ENCODE data around the gene LAMTOR5.

LAMTOR5 gene

DNA sequence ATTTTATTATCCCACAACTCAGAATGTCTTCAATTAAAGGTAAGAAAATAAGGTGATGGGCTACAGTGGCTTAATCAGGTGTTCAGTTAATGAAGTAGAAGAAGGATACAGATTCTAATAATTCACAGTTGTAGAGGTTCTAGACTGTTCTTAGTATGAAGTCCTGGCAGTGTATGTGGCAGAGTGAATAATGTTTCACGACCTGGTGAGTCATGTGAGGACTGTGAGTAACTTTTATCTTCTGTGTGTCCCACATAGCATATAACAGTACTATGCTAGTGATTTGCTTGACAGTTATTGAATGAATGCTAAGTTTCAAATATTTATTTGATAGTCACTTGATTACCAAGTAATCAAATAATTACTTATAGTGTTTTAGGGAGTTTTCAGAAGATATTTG lies 36.7 kb downstream of the LAMTOR5 start:
- no peak for DNase-seq
- H3K4me3 ChIP-seq (ENCODE audit: low read length): no peak overlapping the region
- no peak overlapping the region for H4K5ac ChIP-seq (ENCODE audit: low read length)
- H3K56ac ChIP-seq (ENCODE audit: low read length): no peak overlapping the region
- no peaks in the 10 kb centered on the region for H3K4me1 ChIP-seq (ENCODE audit: control insufficient read depth, low read depth, low read length)
- no peak overlapping the region for H2BK5ac ChIP-seq (ENCODE audit: low read length)
- no peaks in the 10 kb centered on the region for H3K36me3 ChIP-seq (ENCODE audit: control insufficient read depth, insufficient read depth, low read length)
- no peak overlapping the region for H3K9ac ChIP-seq (ENCODE audit: low read length)
- H3K79me1 ChIP-seq (ENCODE audit: low read length): peaks cover 1% of the 10 kb centered on the region
- no peak overlapping the region for H3K4ac ChIP-seq (ENCODE audit: low read depth, low read length)
- no peak overlapping the region for H3K23ac ChIP-seq (ENCODE audit: low read length)
- H2BK15ac ChIP-seq (replicated peaks; ENCODE audit: low read depth): no peak overlapping the region
- no peaks in the 10 kb centered on the region for H3K79me2 ChIP-seq (ENCODE audit: control insufficient read depth, insufficient read depth, low read length)
- H3K4me2 ChIP-seq (ENCODE audit: low read length): no peak overlapping the region
- H3K27me3 ChIP-seq (ENCODE audit: insufficient read depth, low read length, poor library complexity): no peaks in the 10 kb centered on the region
- H2AK5ac ChIP-seq (ENCODE audit: low read length): no peak overlapping the region
- H4K8ac ChIP-seq (ENCODE audit: low read depth, low read length): no peak overlapping the region
- H3K27ac ChIP-seq (ENCODE audit: low read depth, low read length): no peak overlapping the region
- H2BK120ac ChIP-seq (ENCODE audit: low read depth, low read length): no peak overlapping the region
- no CpG with 5 or more reads among the region's 1 CpG for WGBS (ENCODE audit: extremely low coverage, insufficient coverage, low lambda C conversion rate)
- H3K18ac ChIP-seq (ENCODE audit: low read length): no peak overlapping the region

- Histone ChIP-seq H4K5ac (ENCODE audit: low read length) (no peak overlapping the region), H3K79me2 (ENCODE audit: control insufficient read depth, insufficient read depth, low read length) (peaks cover 3% of the 10 kb centered on the region), H3K27me3 (ENCODE audit: insufficient read depth, low read length, poor library complexity) (no peaks in the 10 kb centered on the region), H2AK5ac (ENCODE audit: low read length) (no peak overlapping the region), H2BK5ac (ENCODE audit: low read length) (no peak overlapping the region), H2BK120ac (ENCODE audit: low read depth, low read length) (no peak overlapping the region), H3K56ac (ENCODE audit: low read length) (no peak overlapping the region), H3K18ac (ENCODE audit: low read length) (no peak overlapping the region), H3K36me3 (ENCODE audit: control insufficient read depth, insufficient read depth, low read length) (no peaks in the 10 kb centered on the region), H3K4me1 (ENCODE audit: control insufficient read depth, low read depth, low read length) (no peaks in the 10 kb centered on the region), H3K4me3 (ENCODE audit: low read length) (no peak overlapping the region), H3K23ac (ENCODE audit: low read length) (no peak overlapping the region), H3K79me1 (ENCODE audit: low read length) (peaks cover 6% of the 10 kb centered on the region), H3K4me2 (ENCODE audit: low read length) (no peak overlapping the region), H4K8ac (ENCODE audit: low read depth, low read length) (no peak overlapping the region), H3K9ac (ENCODE audit: low read length) (no peak overlapping the region), H2BK15ac (replicated peaks; ENCODE audit: low read depth) (no peak overlapping the region), H3K4ac (ENCODE audit: low read depth, low read length) (no peak overlapping the region), H3K27ac (ENCODE audit: low read depth, low read length) (no peak overlapping the region)
- WGBS (ENCODE audit: extremely low coverage, insufficient coverage, low lambda C conversion rate): no CpG with 5 or more reads among the region's 3 CpGs
- no peak for DNase-seq
These were observed 43.3 kb downstream of the LAMTOR5 start for GRCh38 chr1:110364221-110364620.

DNA sequence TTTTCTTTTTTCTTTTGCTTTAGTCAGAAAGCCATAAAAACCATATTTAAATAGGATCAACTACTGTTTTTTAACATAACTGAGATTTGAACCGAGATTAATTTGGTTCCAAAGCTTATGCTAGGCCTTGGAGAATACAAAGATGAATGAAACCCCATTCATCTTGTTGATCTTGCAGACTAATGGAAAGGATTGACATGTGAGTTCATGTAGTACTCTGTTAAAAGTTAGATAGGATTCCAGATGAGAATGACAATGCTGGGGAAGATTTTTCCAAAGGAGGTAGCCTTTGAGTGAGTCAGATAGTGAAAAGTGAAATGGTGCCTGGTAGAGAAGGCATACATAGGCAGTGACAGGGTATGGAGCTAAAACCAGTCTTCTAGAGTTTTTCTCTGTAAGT lies 45.6 kb downstream of the LAMTOR5 start:
- Histone ChIP-seq H3K4me1 (ENCODE audit: control insufficient read depth, low read depth, low read length) (no peaks in the 10 kb centered on the region), H3K27ac (ENCODE audit: low read depth, low read length) (no peak overlapping the region), H3K4ac (ENCODE audit: low read depth, low read length) (no peak overlapping the region), H2BK120ac (ENCODE audit: low read depth, low read length) (no peak overlapping the region), H3K23ac (ENCODE audit: low read length) (no peak overlapping the region), H3K18ac (ENCODE audit: low read length) (no peak overlapping the region), H3K56ac (ENCODE audit: low read length) (no peak overlapping the region), H4K8ac (ENCODE audit: low read depth, low read length) (no peak overlapping the region), H2BK5ac (ENCODE audit: low read length) (no peak overlapping the region), H4K5ac (ENCODE audit: low read length) (no peak overlapping the region), H3K27me3 (ENCODE audit: insufficient read depth, low read length, poor library complexity) (no peaks in the 10 kb centered on the region), H2BK15ac (replicated peaks; ENCODE audit: low read depth) (no peak overlapping the region), H2AK5ac (ENCODE audit: low read length) (no peak overlapping the region), H3K79me1 (ENCODE audit: low read length) (peaks cover 4% of the 10 kb centered on the region), H3K36me3 (ENCODE audit: control insufficient read depth, insufficient read depth, low read length) (no peaks in the 10 kb centered on the region), H3K4me2 (ENCODE audit: low read length) (no peak overlapping the region), H3K79me2 (ENCODE audit: control insufficient read depth, insufficient read depth, low read length) (peaks cover 7% of the 10 kb centered on the region), H3K9ac (ENCODE audit: low read length) (no peak overlapping the region), H3K4me3 (ENCODE audit: low read length) (no peak overlapping the region)
- no peak for DNase-seq
- no CpG with 5 or more reads among the region's 1 CpG for WGBS (ENCODE audit: extremely low coverage, insufficient coverage, low lambda C conversion rate)

GRCh38 chr1:110360431-110360830 lies 47.1 kb downstream of the LAMTOR5 start:
- H3K4ac ChIP-seq (ENCODE audit: low read depth, low read length): no peak overlapping the region
- no peak overlapping the region for H3K27ac ChIP-seq (ENCODE audit: low read depth, low read length)
- no peaks in the 10 kb centered on the region for H3K36me3 ChIP-seq (ENCODE audit: control insufficient read depth, insufficient read depth, low read length)
- H3K56ac ChIP-seq (ENCODE audit: low read length): no peak overlapping the region
- H2BK15ac ChIP-seq (replicated peaks; ENCODE audit: low read depth): no peak overlapping the region
- H3K23ac ChIP-seq (ENCODE audit: low read length): no peak overlapping the region
- no peak overlapping the region for H3K4me3 ChIP-seq (ENCODE audit: low read length)
- WGBS (ENCODE audit: extremely low coverage, insufficient coverage, low lambda C conversion rate): no CpG with 5 or more reads among the region's 2 CpGs
- no peak overlapping the region for H3K4me2 ChIP-seq (ENCODE audit: low read length)
- H3K79me2 ChIP-seq (ENCODE audit: control insufficient read depth, insufficient read depth, low read length): peaks cover 11% of the 10 kb centered on the region
- no peak overlapping the region for H3K9ac ChIP-seq (ENCODE audit: low read length)
- H3K27me3 ChIP-seq (ENCODE audit: insufficient read depth, low read length, poor library complexity): no peaks in the 10 kb centered on the region
- H3K79me1 ChIP-seq (ENCODE audit: low read length): peaks cover 6% of the 10 kb centered on the region
- H4K5ac ChIP-seq (ENCODE audit: low read length): no peak overlapping the region
- no peak for DNase-seq
- H3K4me1 ChIP-seq (ENCODE audit: control insufficient read depth, low read depth, low read length): no peaks in the 10 kb centered on the region
- no peak overlapping the region for H4K8ac ChIP-seq (ENCODE audit: low read depth, low read length)
- H2BK5ac ChIP-seq (ENCODE audit: low read length): no peak overlapping the region
- no peak overlapping the region for H3K18ac ChIP-seq (ENCODE audit: low read length)
- no peak overlapping the region for H2AK5ac ChIP-seq (ENCODE audit: low read length)
- H2BK120ac ChIP-seq (ENCODE audit: low read depth, low read length): no peak overlapping the region

DNA sequence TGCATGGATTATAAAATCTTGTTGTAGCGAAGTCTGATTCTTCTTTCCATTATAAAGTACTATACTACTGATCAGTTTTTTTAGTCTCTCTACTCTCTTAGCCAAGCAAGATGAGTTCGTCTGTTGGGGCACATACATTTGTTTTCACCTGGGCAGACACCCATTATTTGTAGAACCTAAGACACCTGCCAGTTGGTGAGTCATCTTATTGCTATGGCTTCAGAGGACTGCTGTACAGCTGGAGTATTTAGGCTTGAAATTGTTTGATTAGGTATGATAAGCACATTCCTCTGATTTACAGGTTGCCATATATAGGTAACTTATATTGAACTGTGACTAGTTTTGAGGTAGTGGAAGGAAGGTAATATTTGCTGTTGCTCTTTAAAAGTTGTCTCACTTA lies 51.1 kb downstream of the LAMTOR5 start:
- H2AK5ac ChIP-seq (ENCODE audit: low read length): no peak overlapping the region
- H3K79me2 ChIP-seq (ENCODE audit: control insufficient read depth, insufficient read depth, low read length): peaks cover 25% of the 10 kb centered on the region
- no peak overlapping the region for H3K27ac ChIP-seq (ENCODE audit: low read depth, low read length)
- no peak overlapping the region for H3K4me3 ChIP-seq (ENCODE audit: low read length)
- H4K5ac ChIP-seq (ENCODE audit: low read length): no peak overlapping the region
- no peak overlapping the region for H3K4me2 ChIP-seq (ENCODE audit: low read length)
- H3K18ac ChIP-seq (ENCODE audit: low read length): no peak overlapping the region
- H3K9ac ChIP-seq (ENCODE audit: low read length): no peak overlapping the region
- WGBS (ENCODE audit: extremely low coverage, insufficient coverage, low lambda C conversion rate): no CpG with 5 or more reads among the region's 2 CpGs
- H2BK120ac ChIP-seq (ENCODE audit: low read depth, low read length): no peak overlapping the region
- no peak for DNase-seq
- H3K56ac ChIP-seq (ENCODE audit: low read length): no peak overlapping the region
- no peaks in the 10 kb centered on the region for H3K36me3 ChIP-seq (ENCODE audit: control insufficient read depth, insufficient read depth, low read length)
- peaks cover 5% of the 10 kb centered on the region for H3K79me1 ChIP-seq (ENCODE audit: low read length)
- H3K4me1 ChIP-seq (ENCODE audit: control insufficient read depth, low read depth, low read length): no peaks in the 10 kb centered on the region
- H2BK15ac ChIP-seq (replicated peaks; ENCODE audit: low read depth): no peak overlapping the region
- no peak overlapping the region for H2BK5ac ChIP-seq (ENCODE audit: low read length)
- H3K27me3 ChIP-seq (ENCODE audit: insufficient read depth, low read length, poor library complexity): no peaks in the 10 kb centered on the region
- no peak overlapping the region for H3K4ac ChIP-seq (ENCODE audit: low read depth, low read length)
- no peak overlapping the region for H4K8ac ChIP-seq (ENCODE audit: low read depth, low read length)
- no peak overlapping the region for H3K23ac ChIP-seq (ENCODE audit: low read length)

DNA sequence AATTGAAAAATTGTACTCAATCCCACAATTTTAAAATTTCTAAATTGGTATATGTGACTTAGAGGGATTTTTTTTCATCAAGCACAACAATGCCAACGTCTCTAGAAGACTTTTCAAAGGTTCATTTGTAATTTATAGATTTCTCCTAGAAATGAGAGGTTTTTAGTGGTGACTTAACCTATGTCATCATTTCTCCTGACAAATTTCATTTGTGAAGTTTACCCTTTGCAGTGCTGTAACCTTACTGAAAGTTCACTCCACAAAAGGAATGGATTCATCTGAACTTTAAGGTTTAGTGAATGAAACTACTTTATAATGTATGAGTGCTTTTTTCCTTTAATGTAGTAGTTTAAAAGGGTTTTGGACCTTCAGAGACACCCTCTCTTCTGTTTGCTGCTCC lies 52.2 kb downstream of the LAMTOR5 start:
- H4K8ac ChIP-seq (ENCODE audit: low read depth, low read length): no peak overlapping the region
- H3K23ac ChIP-seq (ENCODE audit: low read length): no peak overlapping the region
- no peak overlapping the region for H4K5ac ChIP-seq (ENCODE audit: low read length)
- H3K56ac ChIP-seq (ENCODE audit: low read length): no peak overlapping the region
- H3K4me3 ChIP-seq (ENCODE audit: low read length): no peak overlapping the region
- no peak for DNase-seq
- H3K79me1 ChIP-seq (ENCODE audit: low read length): peaks cover 9% of the 10 kb centered on the region
- peaks cover 2% of the 10 kb centered on the region for H3K4me1 ChIP-seq (ENCODE audit: control insufficient read depth, low read depth, low read length)
- H3K4me2 ChIP-seq (ENCODE audit: low read length): no peak overlapping the region
- H3K4ac ChIP-seq (ENCODE audit: low read depth, low read length): no peak overlapping the region
- H2BK120ac ChIP-seq (ENCODE audit: low read depth, low read length): no peak overlapping the region
- H2BK5ac ChIP-seq (ENCODE audit: low read length): no peak overlapping the region
- H3K36me3 ChIP-seq (ENCODE audit: control insufficient read depth, insufficient read depth, low read length): no peaks in the 10 kb centered on the region
- no peak overlapping the region for H2AK5ac ChIP-seq (ENCODE audit: low read length)
- H3K9ac ChIP-seq (ENCODE audit: low read length): no peak overlapping the region
- H2BK15ac ChIP-seq (replicated peaks; ENCODE audit: low read depth): no peak overlapping the region
- H3K27ac ChIP-seq (ENCODE audit: low read depth, low read length): no peak overlapping the region
- WGBS (ENCODE audit: extremely low coverage, insufficient coverage, low lambda C conversion rate): no CpG with 5 or more reads among the region's 1 CpG
- no peaks in the 10 kb centered on the region for H3K27me3 ChIP-seq (ENCODE audit: insufficient read depth, low read length, poor library complexity)
- H3K79me2 ChIP-seq (ENCODE audit: control insufficient read depth, insufficient read depth, low read length): peaks cover 33% of the 10 kb centered on the region
- H3K18ac ChIP-seq (ENCODE audit: low read length): no peak overlapping the region

All from mesendoderm (in vitro differentiated cells).